Sigmoid colon (tissue), 7 donors: Measurements from ENCODE around the gene NBEAL2. TPM values are rescaled to one million over a fixed set of nuclear protein-coding genes. Genes with fewer than 3 reads are reported as not detected.

ENCODE experiments used
- DNase-seq: peaks from one replicate; pipeline ENCODE4 v3.0.0-alpha.2; 2019
- H3K27ac ChIP-seq, 4 donors: fragments of 200-600 bp; sonication (generic); one replicate each; pipeline ENCODE4 v1.5.1; 2016 to 2019; ENCODE audit warnings: mild to moderate bottlenecking in 1 of 4
- H3K27me3 ChIP-seq, 3 donors: fragments of 200-600 bp; sonication (generic); one replicate each; pipeline ENCODE4 v1.5.1; 2019; ENCODE audit warnings: mild to moderate bottlenecking in 1 of 3
- H3K36me3 ChIP-seq, 4 donors: fragments of 200-600 bp; sonication (generic); one replicate each; pipeline ENCODE4 v1.5.1; 2016 to 2019
- H3K4me1 ChIP-seq, 4 donors: fragments of 200-600 bp; sonication (generic); one replicate each; pipeline ENCODE4 v1.5.1; 2017 to 2019
- H3K4me3 ChIP-seq, 4 donors: fragments of 200-600 bp; sonication (generic); one replicate each; pipeline ENCODE4 v1.5.1; 2017 to 2019; ENCODE audit warnings: mild to moderate bottlenecking in 2 of 4, moderate library complexity in 1 of 4
- H3K9me3 ChIP-seq, 4 donors: fragments of 200-600 bp in 3 of 4; sonication (generic) in 3 of 4; one replicate each; pipeline versions ENCODE4 v1.5.1 to v1.6.1; 2013 to 2019
- CTCF ChIP-seq, 4 experiments: fragments of 450-650 bp in 3 of 4; fragments of 200-600 bp in 1 of 4; IDR thresholded peaks; one replicate each; pipeline ENCODE4 v1.5.1; 2016 to 2019; ENCODE audit warnings: antibody characterized with exemption in 4 of 4, mild to moderate bottlenecking in 3 of 4, moderate library complexity in 2 of 4
- EP300 ChIP-seq, 4 donors: sonication (generic); formaldehyde crosslinking; IDR thresholded peaks; one replicate each; pipeline ENCODE4 v1.6.1; 2017; ENCODE audit warnings: antibody characterized with exemption in 4 of 4
- POLR2A ChIP-seq, 2 donors: fragments of 450-650 bp; IDR thresholded peaks; one replicate each; pipeline ENCODE4 v1.6.1; 2016; ENCODE audit warnings: antibody characterized with exemption in 2 of 2, mild to moderate bottlenecking in 2 of 2, moderate library complexity in 2 of 2
- POLR2AphosphoS5 ChIP-seq, 4 donors: sonication (generic); formaldehyde crosslinking; IDR thresholded peaks; one replicate each; pipeline ENCODE4 v1.6.1; 2017; ENCODE audit warnings: antibody characterized with exemption in 4 of 4
- WGBS, 2 donors: extraction: QIAGEN DNeasy Blood & Tissue Kit; methylation state at CpG; one replicate each; pipeline ENCODE4 v1.1.7; 2013; 5-methylcytosine and 5-hydroxymethylcytosine counted together
- intact Hi-C: fragments of 100-400 bp; cut with DNase I; formaldehyde crosslinking; loops from one replicate; pipeline ENCODE4 v1.15.1; 2023
- polyA plus RNA-seq, 3 donors: library from polyadenylated mRNA; stranded (reverse); fragments of 200-250 nt; gene quantifications; one replicate each; pipeline ENCODE4 v1.2.3, GENCODE V29; 2013
- total RNA-seq, 4 donors: library from RNA; depleted of rRNA; stranded (reverse); fragments of >200 nt; gene quantifications; one replicate each; pipeline ENCODE4 v1.1.0, GENCODE V29; 2016
- donor health status: healthy with polysubstance abuse.
- donor health status: Bipolar disorder and iron deficiency.
- donor health status: healthy.

Gene NBEAL2, protein sequence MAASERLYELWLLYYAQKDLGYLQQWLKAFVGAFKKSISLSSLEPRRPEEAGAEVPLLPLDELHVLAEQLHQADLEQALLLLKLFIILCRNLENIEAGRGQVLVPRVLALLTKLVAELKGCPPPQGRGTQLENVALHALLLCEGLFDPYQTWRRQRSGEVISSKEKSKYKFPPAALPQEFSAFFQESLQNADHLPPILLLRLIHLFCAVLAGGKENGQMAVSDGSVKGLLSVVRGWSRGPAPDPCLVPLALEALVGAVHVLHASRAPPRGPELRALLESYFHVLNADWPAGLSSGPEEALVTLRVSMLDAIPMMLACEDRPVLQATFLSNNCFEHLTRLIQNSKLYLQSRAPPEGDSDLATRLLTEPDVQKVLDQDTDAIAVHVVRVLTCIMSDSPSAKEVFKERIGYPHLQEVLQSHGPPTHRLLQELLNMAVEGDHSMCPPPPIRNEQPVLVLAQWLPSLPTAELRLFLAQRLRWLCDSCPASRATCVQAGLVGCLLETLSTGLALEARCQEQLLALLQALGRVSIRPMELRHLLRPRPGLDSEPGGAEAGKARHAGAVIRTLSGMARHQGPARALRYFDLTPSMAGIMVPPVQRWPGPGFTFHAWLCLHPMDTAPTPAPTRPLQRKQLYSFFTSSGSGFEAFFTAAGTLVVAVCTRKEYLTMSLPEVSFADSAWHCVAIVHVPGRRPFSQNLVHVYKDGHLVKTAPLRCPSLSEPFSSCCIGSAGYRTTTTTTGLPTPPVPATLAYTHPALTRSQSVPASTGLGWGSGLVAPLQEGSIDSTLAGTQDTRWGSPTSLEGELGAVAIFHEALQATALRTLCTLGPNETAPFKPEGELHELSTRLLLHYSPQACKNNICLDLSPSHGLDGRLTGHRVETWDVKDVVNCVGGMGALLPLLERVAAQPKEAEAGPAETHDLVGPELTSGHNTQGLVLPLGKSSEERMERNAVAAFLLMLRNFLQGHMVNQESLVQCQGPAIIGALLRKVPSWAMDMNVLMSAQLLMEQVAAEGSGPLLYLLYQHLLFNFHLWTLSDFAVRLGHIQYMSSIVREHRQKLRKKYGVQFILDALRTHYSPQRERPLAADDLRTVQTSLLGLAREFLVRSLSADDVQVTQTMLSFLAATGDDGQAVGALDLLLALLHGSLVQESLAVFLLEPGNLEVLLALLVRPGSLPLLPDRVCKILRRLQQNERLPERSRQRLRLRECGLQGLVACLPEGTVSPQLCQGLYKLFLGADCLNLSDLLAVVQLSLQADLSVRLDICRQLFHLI (N-terminal part only)
- total RNA-seq (10 to 100 TPM in 3 of 4 donors, 1 to 10 TPM in 1; 9.6 to 36.0 (median 13.5) TPM), polyA plus RNA-seq (10 to 100 TPM in 2 of 3 donors, 1 to 10 TPM in 1; 7.8 to 88.0 (median 11.3) TPM)

DNA sequence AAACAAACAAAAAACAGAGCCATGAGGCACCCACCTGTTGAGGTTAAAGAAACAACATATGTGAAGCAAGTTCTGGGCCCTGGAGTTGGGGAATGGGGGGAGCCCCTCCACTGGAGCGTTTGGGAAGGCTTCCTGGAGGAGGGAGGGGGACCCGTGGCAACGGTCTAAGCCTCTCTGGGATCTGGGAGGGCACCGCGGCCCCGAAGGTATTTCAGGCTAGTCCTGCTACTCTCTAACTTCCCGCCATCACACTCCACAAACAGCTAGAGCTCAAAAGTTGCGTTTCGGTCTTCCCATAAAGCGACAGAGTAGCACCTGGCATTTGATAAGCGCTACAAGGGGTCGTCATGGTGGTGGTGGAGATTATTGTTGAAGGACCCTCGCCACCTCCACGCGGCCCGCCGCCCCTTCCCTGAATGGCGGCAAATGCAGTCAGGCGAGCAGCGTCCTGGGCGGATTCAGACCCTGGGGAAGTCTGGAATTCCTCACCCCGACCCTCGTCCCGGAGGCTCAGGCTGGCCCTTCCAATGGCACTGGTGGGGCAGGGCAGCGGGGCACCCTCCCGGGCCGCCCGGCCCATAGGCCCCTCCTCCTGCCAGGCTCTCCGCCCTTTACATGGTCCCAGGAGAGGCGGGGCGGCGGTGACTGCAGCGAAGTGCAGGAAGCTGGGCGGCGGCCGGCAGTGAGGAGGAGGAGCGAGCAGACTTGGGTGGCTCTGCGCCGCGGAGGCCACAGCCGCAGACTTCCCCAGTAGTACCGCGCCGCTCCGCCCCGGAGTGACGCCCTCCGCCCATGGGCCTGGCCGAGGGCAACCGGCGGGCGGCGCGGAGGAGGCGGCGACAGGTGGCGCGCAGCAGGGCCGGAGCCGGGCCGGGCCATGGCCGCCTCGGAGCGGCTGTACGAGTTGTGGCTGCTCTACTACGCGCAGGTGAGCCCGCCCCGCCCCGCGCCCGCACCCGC lies at the start of gene NBEAL2:
NBEAL2 (plus strand) TSS at position 682 of the 960 bp plus-strand sequence; CDS start at position 878, 196 bp downstream.
- Histone ChIP-seq H3K27ac (peak within 1 kb of the TSS; percentile 84 to 95 (median 92)), H3K4me1 (peaks cover 0 to 54% (median 50%) of the 10 kb centered on the region in 4 donors), H3K9me3 (no peaks in the 10 kb centered on the region), H3K4me3 (peak within 1 kb of the TSS; percentile 59 to 78 (median 67)), H3K27me3 (no peaks in the 10 kb centered on the region), H3K36me3 (no peaks in the 10 kb centered on the region)
- intact Hi-C loops: loop anchor here (2.0 to 5.0 kb wide), 2 partner anchors 30 to 183 kb away; partner anchors contain the start of gene SETD2
- peak; percentile 98 for DNase-seq
- TF ChIP-seq POLR2A (IDR thresholded peaks at IDR 0.05) (peak; percentile 41 to 84), POLR2AphosphoS5 (IDR thresholded peaks at IDR 0.05) (peak; percentile 55 to 89 (median 86)), EP300 (IDR thresholded peaks at IDR 0.05) (no peak), CTCF (IDR thresholded peaks at IDR 0.05) (no peak)
- 1% methylated on average over 73 of the region's 73 CpGs for WGBS, 2 donors

- TF ChIP-seq POLR2AphosphoS5 (IDR thresholded peaks at IDR 0.05) (no peak), CTCF (IDR thresholded peaks at IDR 0.05) (no peak), POLR2A (IDR thresholded peaks at IDR 0.05) (no peak), EP300 (IDR thresholded peaks at IDR 0.05) (no peak)
- Histone ChIP-seq H3K4me3 (no peak overlapping the region), H3K36me3 (peaks cover 0 to 3% (median 1%) of the 10 kb centered on the region in 4 donors), H3K27me3 (no peaks in the 10 kb centered on the region), H3K4me1 (peaks cover 0 to 100% (median 97%) of the 10 kb centered on the region in 4 donors), H3K27ac (peak overlapping the region; percentile 78 to 91 (median 84)), H3K9me3 (no peaks in the 10 kb centered on the region)
- 59 to 62% methylated on average over 9 of the region's 9 CpGs for WGBS, 2 donors
- intact Hi-C loops: loop anchor here (5.0 to 10.0 kb wide), 2 partner anchors 234 to 352 kb away; partner anchors contain the start of genes KIF9, KLHL18 and SETD2
- peak; percentile 61 for DNase-seq
Observed at GRCh38 chr3:46930166-46930944, 49.1 kb upstream of the NBEAL2 start.

DNA sequence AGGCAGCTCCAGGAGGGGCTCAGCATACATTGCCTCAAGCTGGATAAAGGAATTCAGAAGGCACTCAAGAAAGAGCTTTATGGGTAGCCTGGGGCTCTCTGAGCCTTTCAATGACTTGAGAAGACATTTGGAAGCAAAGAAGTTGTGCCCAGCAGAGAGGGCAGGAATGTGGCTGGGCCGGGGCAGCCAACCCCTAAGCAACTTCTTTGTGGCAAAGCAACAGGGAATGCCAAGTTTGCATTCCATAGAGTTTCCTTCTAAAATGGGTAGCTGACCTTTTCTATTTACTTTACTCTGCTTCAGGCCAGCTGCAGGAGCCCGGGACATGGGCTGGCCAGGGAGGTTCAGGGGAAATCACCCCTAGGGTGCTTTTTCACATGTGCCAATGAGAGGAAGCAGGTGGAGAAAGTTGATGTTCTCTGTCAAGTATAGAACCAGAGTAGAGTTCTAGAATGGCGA lies 48.5 kb upstream of the NBEAL2 start:
- Histone ChIP-seq H3K9me3 (no peaks in the 10 kb centered on the region), H3K4me1 (peaks cover 0 to 100% (median 97%) of the 10 kb centered on the region in 4 donors), H3K27me3 (no peaks in the 10 kb centered on the region), H3K27ac (peak overlapping the region; percentile 78 to 91 (median 84)), H3K4me3 (no peak overlapping the region), H3K36me3 (no peaks in the 10 kb centered on the region)
- DNase-seq: peak; percentile 46
- TF ChIP-seq EP300 (IDR thresholded peaks at IDR 0.05) (no peak), CTCF (IDR thresholded peaks at IDR 0.05) (no peak), POLR2AphosphoS5 (IDR thresholded peaks at IDR 0.05) (no peak), POLR2A (IDR thresholded peaks at IDR 0.05) (no peak)
- 53 to 63% methylated on average over 3 of the region's 3 CpGs for WGBS, 2 donors
- intact Hi-C loops: loop anchor here (5.0 to 10.0 kb wide), 2 partner anchors 234 to 351 kb away; partner anchors contain the start of genes KIF9, KLHL18 and SETD2
